ENCODE measurements around the gene SLC22A5. TPM values are rescaled to one million over a fixed set of nuclear protein-coding genes. Genes with fewer than 3 reads are reported as not detected.

The SLC22A5 gene
- total and polyA plus RNA-seq, 2 of the 8 experiments (the other 6 are each of a cell fraction or from before 2014, with no cell fraction given): 4.0 to 9.0 TPM

DNA sequence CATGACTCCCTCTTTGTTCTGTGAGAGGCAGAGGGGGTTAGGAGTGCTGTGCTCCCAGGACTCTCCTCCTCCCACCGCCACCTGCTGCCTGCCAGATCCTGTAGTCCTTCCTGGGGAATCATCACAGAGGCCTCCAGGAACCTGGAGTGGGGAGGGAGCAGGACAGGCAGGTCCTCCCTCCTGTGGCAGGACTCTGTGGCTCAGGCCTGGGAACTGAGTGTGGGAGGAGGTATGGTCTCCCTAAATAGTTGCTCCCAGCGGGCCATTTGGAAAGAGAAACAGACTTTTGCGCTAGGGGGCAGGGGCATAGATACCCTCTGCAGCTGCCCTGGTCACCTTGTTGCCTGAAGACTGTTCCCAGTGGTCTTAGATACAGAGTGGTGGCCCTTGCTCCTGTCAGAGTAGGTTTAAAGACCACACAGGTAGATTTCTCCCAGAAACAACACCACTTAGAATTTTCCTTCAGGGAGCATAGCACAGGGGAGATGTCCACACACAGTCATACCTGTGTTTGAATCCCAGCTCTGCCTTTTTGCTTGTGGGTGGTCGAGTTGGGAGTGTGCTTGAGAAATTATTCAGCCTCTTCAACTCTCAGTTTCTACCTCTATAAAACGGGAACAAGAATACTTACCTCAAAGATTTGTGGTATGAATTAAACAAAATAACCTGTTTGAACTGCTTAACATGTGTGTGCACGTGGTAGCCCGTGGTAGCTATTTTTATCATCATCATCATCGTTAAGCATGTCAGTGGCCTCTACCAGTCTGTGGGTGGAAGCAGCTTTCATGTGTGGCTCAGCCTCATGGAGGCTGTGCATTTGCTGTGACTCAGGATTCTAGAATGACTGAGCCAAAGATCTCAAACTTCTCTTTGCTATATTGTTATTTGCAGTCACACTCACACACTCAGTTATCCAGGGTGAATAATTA lies 55.8 kb downstream of the SLC22A5 start:
- Histone ChIP-seq H3K9ac (replicated peaks in 1 of 4; ENCODE audit: extremely low read depth in 1 of 4, low read depth in 3 of 4, low read length in 3 of 4) (no peak overlapping the region), H3K4me3 (ENCODE audit: extremely low read depth in 1 of 4, insufficient read depth in 2 of 4, low read depth in 3 of 4, low read length in 4 of 4) (no peak overlapping the region), H2BK5ac (ENCODE audit: low read depth, low read length) (no peak overlapping the region), H3K4ac (replicated peaks; ENCODE audit: insufficient read length, low read depth, low read length) (no peak overlapping the region), H3K23ac (ENCODE audit: insufficient read length) (no peak overlapping the region), H3K14ac (ENCODE audit: insufficient read length) (no peak overlapping the region), H3K27ac (ENCODE audit: low read depth, low read length) (no peak overlapping the region), H3K79me2 (ENCODE audit: control insufficient read depth in 1 of 2, insufficient read depth in 2 of 2, low read length in 2 of 2) (no peaks in the 10 kb centered on the region), H2AFZ (ENCODE audit: low read length) (no peak overlapping the region), H3K4me1 (replicated peaks in 1 of 4; ENCODE audit: control insufficient read depth in 3 of 4, insufficient read depth in 4 of 4, low read length in 3 of 4) (peaks cover 0 to 9% (median 5%) of the 10 kb centered on the region in 4 experiments; a peak in 5 of 7 replicates), H2BK120ac (replicated peaks; ENCODE audit: low read depth, low read length) (no peak overlapping the region), H2BK15ac (ENCODE audit: low read length) (no peak overlapping the region), H4K8ac (ENCODE audit: extremely low read depth, insufficient read depth, low read length) (no peak overlapping the region), H3K27me3 (replicated peaks in 1 of 4; ENCODE audit: control insufficient read depth in 3 of 4, extremely low read depth in 1 of 4, insufficient read depth in 3 of 4, low read length in 3 of 4) (no peaks in the 10 kb centered on the region; a peak in 1 of 7 replicates), H2BK12ac (ENCODE audit: low read depth, low read length) (no peak overlapping the region), H2AK5ac (ENCODE audit: low read depth, low read length) (no peak overlapping the region), H3K23me2 (ENCODE audit: low read depth, low read length) (no peaks in the 10 kb centered on the region), H2BK20ac (ENCODE audit: low read length) (no peak overlapping the region), H3K9me3 (ENCODE audit: insufficient read depth in 2 of 2, low read depth in 1 of 2, low read length in 1 of 2) (no peaks in the 10 kb centered on the region), H3K36me3 (ENCODE audit: control insufficient read depth in 2 of 4, insufficient read depth in 4 of 4, low read length in 3 of 4) (no peaks in the 10 kb centered on the region), H4K91ac (replicated peaks; ENCODE audit: insufficient read length, low read length) (no peak overlapping the region), H4K5ac (ENCODE audit: insufficient read length, low read depth, low read length) (no peak overlapping the region), H3K56ac (replicated peaks; ENCODE audit: insufficient read length, low read depth, low read length) (no peak overlapping the region), H3K18ac (ENCODE audit: extremely low read depth, low read length) (no peak overlapping the region), H4K20me1 (replicated peaks in 1 of 2; ENCODE audit: control insufficient read depth in 1 of 2, insufficient read depth in 2 of 2, low read length in 2 of 2) (peaks cover 0 to 2% of the 10 kb centered on the region in 2 experiments), H3K4me2 (ENCODE audit: insufficient read depth in 1 of 2, low read depth in 2 of 2, low read length in 2 of 2) (no peak overlapping the region), H3K79me1 (ENCODE audit: low read depth, low read length) (no peaks in the 10 kb centered on the region)
- 82% methylated on average over 8 of the region's 8 CpGs; no CpG with 5 or more reads in 1 of the 2 experiments for WGBS, 2 experiments (ENCODE audit: extremely low coverage in 1 of 2, insufficient coverage in 1 of 2, insufficient read length in 1 of 2, insufficient replicate concordance in 2 of 2, low coverage in 1 of 2, low lambda C conversion rate in 2 of 2, missing lambda C conversion rate in 1 of 2)
- TF ChIP-seq CREB1 (IDR thresholded peaks at IDR 0.05): no peak
- no peak for TF ChIP-seq ZNF274 (IDR thresholded peaks at IDR 0.05; ENCODE audit: borderline replicate concordance, extremely low read depth, low read length)
- TF ChIP-seq, protein P1, sequence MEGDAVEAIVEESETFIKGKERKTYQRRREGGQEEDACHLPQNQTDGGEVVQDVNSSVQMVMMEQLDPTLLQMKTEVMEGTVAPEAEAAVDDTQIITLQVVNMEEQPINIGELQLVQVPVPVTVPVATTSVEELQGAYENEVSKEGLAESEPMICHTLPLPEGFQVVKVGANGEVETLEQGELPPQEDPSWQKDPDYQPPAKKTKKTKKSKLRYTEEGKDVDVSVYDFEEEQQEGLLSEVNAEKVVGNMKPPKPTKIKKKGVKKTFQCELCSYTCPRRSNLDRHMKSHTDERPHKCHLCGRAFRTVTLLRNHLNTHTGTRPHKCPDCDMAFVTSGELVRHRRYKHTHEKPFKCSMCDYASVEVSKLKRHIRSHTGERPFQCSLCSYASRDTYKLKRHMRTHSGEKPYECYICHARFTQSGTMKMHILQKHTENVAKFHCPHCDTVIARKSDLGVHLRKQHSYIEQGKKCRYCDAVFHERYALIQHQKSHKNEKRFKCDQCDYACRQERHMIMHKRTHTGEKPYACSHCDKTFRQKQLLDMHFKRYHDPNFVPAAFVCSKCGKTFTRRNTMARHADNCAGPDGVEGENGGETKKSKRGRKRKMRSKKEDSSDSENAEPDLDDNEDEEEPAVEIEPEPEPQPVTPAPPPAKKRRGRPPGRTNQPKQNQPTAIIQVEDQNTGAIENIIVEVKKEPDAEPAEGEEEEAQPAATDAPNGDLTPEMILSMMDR (IDR thresholded peaks at IDR 0.05; ENCODE audit: control extremely low read depth in 1 of 3, insufficient read depth in 1 of 3, low read depth in 1 of 3, low read length in 3 of 3): no peak
- no peak for TF ChIP-seq CBX8 (IDR thresholded peaks at IDR 0.05; ENCODE audit: borderline replicate concordance, low read depth, low read length)
- no peak for FAIRE-seq
- ChIA-PET CTCF (ENCODE audit: partially characterized antibody) (interaction anchor here (0.6 to 11.7 kb wide), 23 partner anchors 9 to 737 kb away, joined by 3 to 201 read pairs (median 6); partner anchors contain the start of gene IRF1), POLR2A (ENCODE audit: partially characterized antibody) (interaction anchor here (0.7 to 6.5 kb wide), 7 partner anchors 9 to 64 kb away, joined by 3 to 49 read pairs (median 3); partner anchors contain the start of gene IRF1)
- peak in 1 of 2 experiments; percentile 43 for DNase-seq (ENCODE audit: low read depth in 1 of 2, low spot score in 2 of 2)

All from H1 (cell line).